ENCODE results near the gene TMEM229B.
A peak's percentile ranks its signal among the peaks of the same experiment; 100 is the strongest.

The TMEM229B gene

DNA sequence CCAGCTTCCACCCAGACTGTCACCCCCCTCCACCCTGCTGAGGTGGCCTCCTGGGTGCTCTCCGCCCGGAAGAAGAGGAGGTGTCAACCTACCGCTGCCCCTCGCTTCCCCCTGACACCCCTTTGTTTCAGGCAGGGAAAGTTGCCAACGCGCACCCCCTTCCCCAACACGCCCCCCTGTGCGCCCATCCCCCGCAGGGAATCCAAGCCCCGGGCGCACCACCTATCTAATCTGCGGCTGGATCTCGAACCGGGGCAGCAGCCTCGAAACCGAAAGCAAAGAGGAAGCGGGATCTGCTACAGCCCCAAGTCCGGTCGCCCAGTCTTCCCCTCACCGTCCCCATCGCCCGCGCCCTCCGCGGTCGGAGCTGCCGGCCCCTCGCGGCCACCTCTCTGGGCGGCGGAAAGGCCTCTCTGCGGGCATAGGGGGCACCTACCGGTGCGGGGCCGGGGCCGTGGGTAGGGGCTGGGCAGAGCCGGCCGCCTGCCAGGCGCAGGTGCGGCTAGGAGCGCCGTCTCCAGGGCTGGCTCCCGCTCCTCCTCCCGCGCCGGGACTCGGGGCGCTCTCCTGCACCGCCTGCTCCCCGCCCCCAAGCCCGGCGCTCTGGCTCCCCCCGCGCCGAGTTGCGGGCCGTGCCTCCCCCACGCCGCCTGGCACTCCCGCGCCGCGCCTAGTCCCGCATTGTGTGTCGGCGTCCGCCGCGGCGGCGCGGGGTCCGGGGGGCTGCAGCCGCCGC is 26.3 kb upstream of the TMEM229B start:
- no peak for DNase-seq (ENCODE audit: low spot score)

DNA sequence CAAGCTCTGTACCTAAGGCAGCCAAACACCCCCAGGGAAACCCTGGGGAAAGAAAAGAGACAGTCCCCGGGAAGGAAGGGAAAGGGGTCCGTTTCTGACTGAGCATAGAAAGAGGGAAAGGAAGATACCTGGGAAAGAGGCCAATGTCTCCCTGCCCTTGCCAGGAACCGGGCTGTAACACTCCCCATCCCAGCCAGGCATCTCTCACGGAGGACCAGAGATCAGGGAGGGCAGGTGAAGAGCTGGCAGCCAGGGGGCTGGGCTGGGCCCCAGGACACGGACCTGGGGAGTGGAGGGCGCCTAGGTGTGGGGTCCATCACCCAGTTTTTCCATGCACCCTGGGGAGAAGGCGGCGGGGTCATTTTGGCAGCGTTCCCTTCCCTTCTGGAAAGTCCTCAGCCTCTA is 25.7 kb upstream of the TMEM229B start:
- no peak for DNase-seq (ENCODE audit: low spot score)

DNA sequence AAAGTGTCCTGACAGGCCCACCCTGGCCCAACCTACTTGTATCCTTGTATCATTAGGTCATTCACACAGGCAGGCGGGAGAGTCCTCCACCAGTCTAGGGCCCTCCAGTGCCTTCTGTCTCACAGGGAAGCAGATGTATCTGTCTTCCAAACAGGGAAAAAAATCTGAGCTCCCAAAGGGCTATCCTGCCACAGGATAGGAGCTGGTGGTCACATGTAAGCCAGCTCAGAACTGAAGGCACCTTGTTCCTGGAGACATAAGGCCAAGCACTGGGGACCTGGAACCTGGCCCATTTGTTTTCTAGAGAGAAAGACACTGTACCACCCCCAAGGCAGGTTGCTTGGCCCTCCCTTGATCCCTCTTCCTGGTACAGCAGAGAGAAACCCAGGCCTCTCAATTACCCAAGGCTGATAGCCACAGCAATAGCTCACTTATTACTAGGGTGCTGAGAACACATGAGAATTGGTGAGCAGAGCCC is 25.1 kb upstream of the TMEM229B start:
- peak; percentile 72 for DNase-seq (ENCODE audit: low spot score)

DNA sequence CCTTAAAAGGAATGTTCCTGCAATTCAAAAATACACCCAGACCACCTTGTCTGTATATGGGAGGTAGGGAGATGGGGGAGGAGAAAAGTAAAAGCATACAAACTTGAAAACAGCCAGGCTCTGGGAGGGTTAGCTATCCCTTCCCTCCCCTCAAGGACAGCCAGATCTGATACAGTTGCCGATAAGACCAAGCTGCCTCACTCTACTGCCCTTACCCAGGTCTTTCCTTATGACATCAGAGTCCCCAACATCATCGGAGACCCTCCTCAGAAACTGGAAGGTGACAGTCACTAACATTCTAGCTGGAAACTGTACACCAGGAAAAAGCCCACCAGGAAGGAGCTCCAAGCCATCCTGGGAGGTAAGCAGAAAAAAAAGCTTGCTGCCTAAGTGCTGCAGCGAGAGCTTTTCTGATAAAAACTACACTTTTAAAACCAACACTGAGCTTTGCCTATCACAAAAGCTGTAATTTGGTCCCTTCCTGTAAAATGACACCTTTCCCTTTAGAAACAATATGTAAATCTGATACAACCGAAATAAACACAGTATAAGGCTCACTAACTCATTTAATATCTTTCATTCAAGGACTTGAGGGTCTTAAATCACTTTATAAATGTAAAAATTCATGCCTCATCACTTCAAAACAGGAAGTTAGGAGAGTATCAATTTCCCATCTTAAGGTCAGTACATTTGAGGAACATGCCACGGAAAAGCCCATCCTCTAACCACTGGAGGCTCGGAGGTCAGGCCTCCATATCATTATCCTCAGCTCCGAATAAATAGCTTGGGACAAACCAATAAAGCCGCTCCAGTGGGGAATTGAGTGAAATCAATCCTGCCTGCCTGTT is 24.2 kb upstream of the TMEM229B start:
- DNase-seq (ENCODE audit: low spot score), result no peak

DNA sequence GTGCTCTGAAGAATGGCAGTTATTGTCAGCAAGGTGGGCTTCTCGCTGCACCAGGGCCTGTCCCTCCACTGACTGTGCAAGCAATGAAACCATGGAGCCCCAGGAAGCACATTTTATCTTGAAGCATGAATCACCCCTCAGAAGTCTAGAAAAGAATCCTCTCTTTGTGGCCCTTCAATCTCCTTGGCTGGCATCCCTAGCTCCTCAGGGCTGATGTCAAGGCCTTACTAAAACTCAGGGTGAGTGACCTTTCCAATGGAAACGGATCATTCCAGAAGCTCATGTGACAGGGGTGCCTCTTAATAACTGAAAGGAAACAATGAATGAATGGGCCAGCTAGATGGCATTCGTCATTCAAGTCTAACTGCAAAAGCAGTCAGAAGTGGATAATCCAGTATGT is 22.3 kb upstream of the TMEM229B start:
- DNase-seq (ENCODE audit: low spot score), result peak; percentile 90

DNA sequence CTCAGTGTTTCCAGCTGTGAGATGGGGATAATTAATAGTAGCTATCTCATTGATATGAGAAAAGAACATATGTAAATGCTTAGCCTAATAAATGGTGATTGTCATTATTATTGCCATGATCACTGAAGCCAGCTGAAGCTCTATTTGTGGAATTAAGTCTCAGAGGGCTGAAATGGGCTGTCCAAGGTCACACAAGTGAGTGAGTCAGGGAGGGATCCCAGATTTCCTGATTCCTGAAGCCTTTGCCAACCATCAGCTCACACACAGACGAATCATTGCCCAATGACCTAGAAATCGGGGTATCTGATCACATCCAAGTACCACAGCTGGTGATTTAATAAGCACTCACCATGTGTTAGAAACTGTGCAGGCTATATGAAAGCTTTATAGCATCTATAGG is 21.6 kb upstream of the TMEM229B start:
- no peak for DNase-seq (ENCODE audit: low spot score)

DNA sequence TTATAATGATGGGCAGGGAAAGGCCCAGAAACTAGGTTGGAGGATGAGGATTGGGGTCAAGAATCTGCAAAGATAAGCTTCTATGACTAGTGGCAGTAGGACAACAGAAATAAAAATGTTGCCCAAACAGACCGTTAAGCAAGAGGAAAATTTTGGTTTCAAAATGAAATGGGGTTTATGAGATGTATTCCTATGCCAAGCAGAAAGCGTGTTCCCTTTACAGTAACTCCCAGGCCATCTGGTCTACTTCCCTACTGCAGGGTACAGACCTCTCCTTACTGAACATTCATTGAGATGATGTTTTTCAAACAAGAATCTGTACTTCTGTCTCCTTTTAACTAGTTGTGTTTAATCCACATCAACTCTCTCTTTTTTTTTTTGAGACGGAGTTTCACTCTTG is 20.4 kb upstream of the TMEM229B start:
- no peak for DNase-seq (ENCODE audit: low spot score)

DNA sequence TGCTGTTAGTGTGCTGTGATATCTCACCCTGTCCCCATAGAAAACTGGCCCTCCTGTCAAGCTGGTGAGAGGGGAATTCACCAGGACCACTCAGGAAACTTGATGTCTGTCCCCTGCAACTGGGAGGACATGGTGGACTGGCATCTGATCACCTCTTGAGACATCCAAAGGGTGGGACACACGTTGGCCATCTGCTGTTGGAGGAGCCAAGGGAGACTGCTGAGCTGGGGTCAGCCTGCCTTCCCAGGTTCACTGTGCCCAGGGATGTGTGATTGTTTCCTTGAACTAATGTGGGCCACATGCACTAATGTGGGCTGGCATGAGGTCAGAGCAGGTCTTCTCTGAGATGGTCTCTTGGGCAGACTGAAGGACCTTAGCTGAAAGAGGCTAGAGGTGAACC is 16.7 kb upstream of the TMEM229B start:
- no peak for DNase-seq (ENCODE audit: low spot score)

DNA sequence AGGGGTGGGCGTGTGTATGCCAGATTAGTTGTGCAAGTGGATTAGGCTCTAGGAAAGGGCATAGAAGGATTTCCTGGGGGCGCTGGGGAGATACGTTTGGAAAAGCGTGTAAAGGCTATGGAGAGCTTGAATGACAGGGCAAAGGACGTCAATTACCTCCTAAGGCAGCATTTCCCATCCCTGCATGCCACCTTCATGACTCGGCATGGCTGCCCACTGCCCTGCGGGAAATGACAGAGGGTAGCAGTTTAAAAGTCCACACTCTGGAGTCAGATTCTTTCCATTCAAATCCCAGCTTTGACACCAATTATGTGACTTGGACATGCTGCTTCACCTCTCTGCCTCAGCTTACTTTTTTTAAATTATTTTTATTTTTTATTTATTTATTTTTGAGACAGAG is 14.8 kb upstream of the TMEM229B start:
- no peak for DNase-seq (ENCODE audit: low spot score)

DNA sequence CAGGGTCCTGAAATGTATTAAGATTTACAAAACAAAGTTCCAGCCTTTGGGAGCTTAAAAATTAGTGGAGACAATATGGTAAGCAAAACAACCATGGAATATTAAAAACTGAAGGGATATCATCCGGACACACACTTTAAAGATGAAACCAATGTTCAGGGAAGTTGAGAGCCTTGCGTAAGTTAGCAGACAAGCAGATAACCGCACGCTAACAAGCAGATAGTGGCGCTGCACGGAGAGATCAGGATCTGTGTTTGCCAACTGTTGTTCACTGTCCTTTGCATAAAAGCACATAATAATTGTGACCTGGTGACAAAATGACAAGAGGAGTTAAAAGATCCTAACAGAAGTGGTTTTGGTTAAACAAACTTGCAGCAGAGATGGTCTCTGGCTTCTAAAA is 14.3 kb upstream of the TMEM229B start:
- no peak for DNase-seq (ENCODE audit: low spot score)

DNA sequence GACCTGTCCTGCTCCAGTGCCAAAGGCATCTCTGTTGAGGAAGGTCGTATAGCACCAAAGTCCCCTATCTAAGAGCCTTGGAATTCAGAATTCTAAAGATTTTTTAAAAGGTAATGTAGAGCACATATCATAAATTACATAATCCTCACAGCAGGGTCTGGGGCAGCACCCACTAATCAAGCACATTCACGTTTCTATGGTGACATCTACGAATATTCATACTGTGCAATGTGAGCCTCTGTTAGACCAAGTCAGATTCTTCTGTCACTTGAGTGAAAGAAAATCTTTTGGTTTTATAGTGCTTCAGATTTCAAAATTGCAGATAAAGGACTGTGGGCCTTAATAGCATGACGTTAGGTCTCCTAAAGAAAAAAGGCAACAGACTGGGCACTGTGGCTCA is 13.1 kb upstream of the TMEM229B start:
- no peak for DNase-seq (ENCODE audit: low spot score)

DNA sequence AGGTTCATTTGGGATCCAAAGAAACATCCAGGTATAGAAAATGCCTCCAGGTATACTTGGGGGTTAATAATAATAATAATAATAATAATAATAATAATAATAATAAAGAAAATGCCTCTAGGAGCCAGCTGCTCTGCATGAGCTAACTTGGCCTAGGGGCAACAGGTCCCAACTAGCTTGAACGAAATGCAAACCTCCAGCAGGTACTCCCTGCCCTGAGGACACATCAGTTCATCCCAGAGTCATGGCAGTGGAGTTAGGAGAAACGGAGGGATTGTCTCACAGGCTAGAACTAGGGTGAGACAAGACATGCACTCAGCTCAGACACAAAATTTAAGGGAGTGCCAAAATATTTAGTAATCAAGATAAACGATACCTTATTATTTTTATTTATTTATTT is 12.5 kb upstream of the TMEM229B start:
- no peak for DNase-seq (ENCODE audit: low spot score)

DNA sequence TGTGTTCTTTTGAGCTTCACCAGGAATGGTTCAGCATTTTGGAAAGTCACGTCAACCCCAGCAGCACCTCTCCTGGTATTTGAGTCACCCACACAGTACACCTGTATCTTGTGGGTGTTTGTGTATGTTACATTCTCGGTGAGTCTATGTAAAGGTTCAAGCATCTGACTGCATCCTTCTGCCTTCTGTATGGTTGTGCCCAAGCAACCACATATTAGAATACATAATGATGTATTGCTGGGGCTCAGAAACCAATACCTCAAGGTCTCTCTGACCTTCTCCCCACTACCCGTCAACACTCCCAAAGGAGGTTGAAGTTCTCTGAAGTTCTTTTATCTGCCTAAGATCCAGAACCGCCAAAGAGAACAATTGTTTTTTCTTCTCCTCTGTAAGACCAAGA is 9.2 kb upstream of the TMEM229B start:
- no peak for DNase-seq (ENCODE audit: low spot score)

DNA sequence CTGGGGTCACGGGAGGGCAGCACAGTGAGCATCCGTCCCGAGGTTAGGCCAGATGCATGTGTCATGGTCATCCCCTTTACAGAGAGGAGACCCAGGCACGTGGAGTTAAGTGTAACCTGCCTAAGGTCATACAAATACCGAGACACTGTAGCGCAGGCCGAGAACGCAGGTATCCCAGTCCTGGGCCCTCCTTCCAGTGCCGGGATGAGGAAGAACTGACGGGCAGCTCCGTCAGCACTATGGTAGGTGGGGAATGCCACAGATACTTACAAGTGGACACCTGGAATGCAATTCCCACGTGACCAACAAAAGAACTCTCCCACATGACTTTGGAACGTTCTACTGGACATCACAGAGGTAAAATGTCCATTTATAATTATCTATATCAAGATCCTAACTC is 8.7 kb upstream of the TMEM229B start:
- no peak for DNase-seq (ENCODE audit: low spot score)

DNA sequence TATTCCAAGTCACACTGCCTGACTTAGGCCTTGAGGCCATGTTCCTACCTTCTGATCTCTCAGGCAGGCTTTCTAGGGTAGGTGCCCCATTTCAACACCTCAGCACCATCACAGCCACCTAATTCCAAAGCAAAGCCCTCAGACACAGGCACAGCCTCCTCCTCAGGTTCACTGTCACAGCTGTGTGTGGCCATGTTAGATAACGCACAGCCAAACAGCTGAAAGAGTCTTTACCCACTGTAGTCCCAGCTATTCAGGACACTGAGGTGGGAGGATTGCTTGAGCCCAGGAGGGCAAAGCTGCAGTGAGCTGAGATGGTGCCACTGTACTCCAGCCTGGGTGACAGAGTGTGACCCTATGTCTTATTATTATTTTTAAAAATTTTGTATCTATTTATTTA is 7.3 kb upstream of the TMEM229B start:
- no peak for DNase-seq (ENCODE audit: low spot score)

DNA sequence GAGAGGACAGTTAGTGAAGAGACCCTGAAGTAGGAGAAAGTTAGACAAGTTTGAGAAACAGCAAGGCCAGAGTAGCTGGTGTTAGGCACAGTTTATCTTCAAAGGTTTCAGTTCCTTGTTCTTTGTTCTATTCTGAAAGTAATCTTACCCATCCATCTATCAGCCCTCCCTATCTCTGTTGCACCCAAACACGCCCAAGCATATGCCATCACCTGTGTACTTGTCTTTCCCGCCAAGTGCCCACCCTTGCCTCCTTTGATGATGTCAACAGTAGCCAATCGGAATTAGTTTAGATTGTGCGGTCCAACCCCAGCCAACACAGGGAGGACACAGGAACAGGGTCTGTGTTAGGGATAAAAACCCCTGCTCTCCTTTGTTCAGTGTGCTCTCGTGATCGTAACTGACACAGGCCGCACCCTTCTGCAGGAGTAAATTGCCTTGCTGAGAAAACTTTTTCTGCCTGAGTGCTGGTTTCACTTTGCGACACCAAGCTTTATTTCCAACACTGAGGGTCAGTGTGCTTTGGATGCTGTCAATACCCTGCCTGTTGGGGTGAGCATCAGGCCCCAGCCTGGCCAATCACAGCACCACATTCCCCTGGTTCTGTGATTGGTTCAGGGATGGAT is 4.7 kb upstream of the TMEM229B start:
- no peak for DNase-seq (ENCODE audit: low spot score)

DNA sequence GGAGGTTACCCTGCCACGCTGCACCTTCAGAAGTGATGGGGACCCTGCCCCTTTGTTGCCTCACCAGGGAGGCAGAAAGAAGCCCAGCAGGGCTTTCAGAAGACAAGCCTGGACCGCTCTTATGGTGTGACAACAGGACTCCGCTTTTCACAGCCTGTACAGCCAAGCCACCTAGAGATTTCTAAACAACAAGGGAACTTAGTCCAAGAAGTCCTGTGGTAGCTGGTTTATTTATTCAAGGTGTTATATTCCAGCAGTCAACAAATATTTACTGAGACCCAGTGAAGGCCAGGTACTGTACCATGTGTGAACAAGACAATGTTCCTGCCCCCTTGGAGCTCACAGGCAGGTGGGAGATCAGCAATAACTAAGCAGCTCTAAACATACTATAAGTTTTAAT is 4.0 kb upstream of the TMEM229B start:
- no peak for DNase-seq (ENCODE audit: low spot score)

DNA sequence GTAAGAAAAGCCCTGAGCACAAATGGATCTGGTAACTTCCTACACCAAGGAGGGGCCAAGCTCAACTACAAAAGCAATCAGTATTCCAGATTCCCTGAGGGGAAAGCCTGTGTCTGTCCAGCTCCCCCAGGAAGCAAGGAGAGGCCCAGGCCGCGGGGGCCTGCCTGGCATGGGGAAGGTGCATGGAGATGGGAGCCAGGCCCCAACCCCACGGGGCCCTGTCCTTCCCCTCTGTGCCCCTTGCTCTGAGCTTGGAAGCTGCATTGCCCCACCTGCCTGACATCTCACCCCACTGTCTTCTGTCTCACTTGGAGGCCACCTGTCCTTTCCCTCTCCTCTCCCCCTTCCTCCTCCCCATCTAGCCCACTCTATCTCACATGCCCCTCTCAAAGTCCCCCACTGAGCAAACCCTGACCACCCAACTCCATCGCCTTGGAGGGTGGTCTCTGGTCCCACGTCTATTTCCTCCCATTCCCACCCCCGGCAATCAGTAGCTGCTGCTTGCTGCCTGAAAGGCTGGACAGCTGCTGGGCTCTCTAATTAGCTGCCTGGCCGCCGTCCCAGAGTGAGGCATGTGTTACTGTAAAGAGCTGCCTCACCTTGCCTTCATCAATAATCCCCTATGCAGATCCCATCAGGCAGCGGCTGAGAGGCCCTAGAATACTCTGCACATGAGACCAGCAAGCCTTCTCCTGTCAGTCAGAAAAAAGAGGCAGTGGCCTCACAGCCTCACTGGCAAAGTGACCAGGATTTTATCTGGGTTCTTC is 3.4 kb upstream of the TMEM229B start:
- no peak for DNase-seq (ENCODE audit: low spot score)

DNA sequence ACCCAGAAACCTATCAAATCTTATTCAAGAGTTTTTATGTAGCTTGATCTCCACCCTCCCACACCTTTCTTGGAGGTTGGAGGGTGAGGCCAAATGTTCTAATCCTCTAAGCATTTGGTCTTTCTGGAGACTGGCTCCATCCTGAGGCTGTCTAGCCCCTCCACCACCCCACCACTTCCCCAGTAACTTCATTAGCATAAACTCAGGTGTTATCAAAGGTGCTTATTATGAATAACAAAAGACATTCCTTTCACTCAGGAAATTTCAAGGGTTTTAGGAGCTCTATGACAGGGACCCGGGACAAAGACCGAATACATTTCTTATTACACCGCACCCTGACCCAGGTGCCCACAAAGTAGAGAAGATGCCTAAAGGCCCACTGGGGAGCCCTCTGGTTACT is 2.8 kb upstream of the TMEM229B start:
- DNase-seq (ENCODE audit: low spot score), result no peak

DNA sequence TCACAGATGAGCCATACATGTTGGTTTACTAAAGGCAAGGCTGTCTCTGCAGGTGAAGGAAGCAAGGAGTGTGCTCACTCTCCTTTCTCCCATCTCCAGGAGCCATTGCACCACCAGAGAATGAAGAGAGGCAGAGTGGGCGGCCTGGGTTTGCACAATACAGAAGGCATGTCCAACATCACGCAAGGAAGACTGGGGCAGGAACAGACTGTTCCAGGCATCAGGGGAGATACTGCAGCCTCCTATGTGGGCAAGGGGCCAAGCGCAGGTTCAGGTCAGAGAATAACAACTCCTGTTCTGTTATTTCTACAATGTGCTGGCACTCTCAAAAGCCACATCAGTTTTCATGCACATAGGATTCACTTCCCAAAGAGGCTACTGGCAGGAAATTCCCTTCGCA is 1.7 kb upstream of the TMEM229B start:
- DNase-seq (ENCODE audit: low spot score), result no peak

DNA sequence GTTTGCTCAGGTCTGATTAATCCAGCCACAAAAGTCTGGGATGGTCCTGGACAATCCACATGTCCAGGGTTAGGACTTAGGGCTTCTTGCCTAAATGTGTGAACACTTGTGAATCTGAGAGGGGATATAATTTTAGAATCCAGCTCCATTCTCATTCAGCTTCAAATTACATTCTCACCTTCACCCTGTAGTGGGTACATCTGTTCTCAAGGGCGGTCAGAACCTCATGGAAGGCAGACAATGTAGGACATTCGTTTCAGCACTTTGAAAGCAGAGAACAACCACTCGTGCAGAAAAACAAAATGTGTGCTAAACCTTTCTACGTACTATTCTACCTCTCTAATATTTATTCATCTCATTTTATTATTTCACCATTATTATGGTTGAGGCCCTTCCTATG is 1.2 kb downstream of the TMEM229B start:
- DNase-seq (ENCODE audit: low spot score), result no peak

DNA sequence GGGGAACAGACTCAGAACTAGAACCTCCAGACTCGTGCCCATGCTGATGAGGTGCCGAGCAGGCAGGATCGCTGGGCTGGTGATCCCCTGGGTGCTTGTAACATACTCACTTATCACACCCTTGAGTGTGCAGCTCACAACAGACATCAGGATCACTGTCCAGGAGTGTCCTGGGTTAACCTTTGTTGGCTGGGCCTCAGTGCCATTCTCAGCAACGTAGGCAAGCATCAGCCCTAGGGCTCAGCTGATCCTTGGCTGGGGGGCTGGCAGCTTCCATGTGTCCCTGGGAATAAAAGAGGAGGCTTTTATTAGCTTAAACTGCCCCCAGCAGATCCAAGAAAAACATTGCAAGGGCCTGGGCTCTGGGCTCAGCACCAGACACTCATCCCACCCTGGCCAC is 1.6 kb downstream of the TMEM229B start:
- no peak for DNase-seq (ENCODE audit: low spot score)

Measured in COLO829 (cell line).